Keratinocyte (primary cell): ENCODE results near the gene AMIGO1.

ENCODE experiments used
- CTCF ChIP-seq, 3 experiments: IDR thresholded peaks in 1 of 3; conservative IDR thresholded peaks in 1 of 3; optimal IDR thresholded peaks in 1 of 3; 2 replicates in 2 of 3; 3 replicates in 1 of 3; pipeline versions ENCODE3 to v1.5.1; 2011; ENCODE audit warnings: low read length in 3 of 3, mild to moderate bottlenecking in 3 of 3, moderate library complexity in 2 of 3, control low read depth in 1 of 3, inconsistent platforms in 1 of 3; ENCODE audit not compliant: insufficient read depth in 2 of 3; ENCODE audit errors: extremely low read depth in 1 of 3
- EZH2 ChIP-seq: IDR thresholded peaks from one replicate; pipeline ENCODE4 v1.6.1; 2012; ENCODE audit warnings: inconsistent platforms, mild to moderate bottlenecking, low read length, moderate library complexity

DNA sequence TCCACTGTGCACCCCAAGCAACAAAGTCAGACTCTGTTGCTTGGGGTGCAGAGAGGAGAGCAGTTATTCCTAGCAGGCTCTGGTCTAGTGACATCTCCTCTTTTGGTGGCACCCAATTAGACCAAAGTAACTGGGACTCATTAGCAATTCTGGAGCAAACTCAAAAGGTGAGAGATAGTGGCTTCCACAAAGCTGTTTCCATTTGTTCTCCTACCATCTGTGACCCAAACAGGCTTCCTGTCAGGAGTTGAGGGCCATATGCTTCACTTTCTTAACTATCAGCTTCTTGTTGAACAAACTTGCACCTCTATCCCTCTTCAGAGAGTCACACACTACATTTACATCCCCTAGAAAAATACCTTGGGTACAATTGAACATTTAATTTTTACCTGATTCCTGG, 27.3 kb downstream of the AMIGO1 start:
- TF ChIP-seq CTCF (optimal IDR thresholded peaks at IDR 0.05 in 1 of 3, IDR thresholded peaks at IDR 0.05 in 1 of 3, conservative IDR thresholded peaks at IDR 0.05 in 1 of 3; ENCODE audit: extremely low read depth in 1 of 3, insufficient read depth in 2 of 3, low read length in 3 of 3) = no peak
- no peak for TF ChIP-seq EZH2
